HepG2 (cell line): Measurements from ENCODE around the gene RABGGTA. TPM values are rescaled to one million over a fixed set of nuclear protein-coding genes. Genes with fewer than 3 reads are reported as not detected.
A peak's percentile ranks its signal among the peaks of the same experiment; 100 is the strongest.

Experiments
- EEA1 ChIP-seq: sonication (generic); formaldehyde crosslinking; IDR thresholded peaks from 2 replicates; pipeline ENCODE4 v1.5.1; 2020; ENCODE audit warnings: mild to moderate bottlenecking, missing genetic modification reagents, borderline replicate concordance
- EHMT2 ChIP-seq: fragments of 200-600 bp; sonication (generic); IDR thresholded peaks from 2 replicates; pipeline ENCODE4 v1.7.0; 2017; ENCODE audit warnings: antibody characterized with exemption, low read depth, low read length, borderline replicate concordance
- EZH2 ChIP-seq: conservative IDR thresholded peaks from 2 replicates; pipeline ENCODE4 v1.6.1; 2012; ENCODE audit warnings: mild to moderate bottlenecking, low read depth, low read length, moderate library complexity
- IKZF4 ChIP-seq: sonication (generic); formaldehyde crosslinking; IDR thresholded peaks from 2 replicates; pipeline ENCODE4 v1.5.1; 2020; ENCODE audit warnings: borderline replicate concordance, mild to moderate bottlenecking, low read depth, missing genetic modification reagents; ENCODE audit errors: not compliant biosample characterization
- MBD4 ChIP-seq: IDR thresholded peaks from 2 replicates; pipeline ENCODE4 v1.6.1; 2012; ENCODE audit warnings: low read length, inconsistent platforms, borderline replicate concordance
- NFYC ChIP-seq: IDR thresholded peaks from 2 replicates; pipeline ENCODE4 v1.6.1; 2016; ENCODE audit warnings: missing genetic modification reagents, missing compliant biosample characterization
- NR2F2 ChIP-seq: IDR thresholded peaks from 2 replicates; pipeline ENCODE4 v1.6.1; 2012; ENCODE audit warnings: low read depth, inconsistent platforms, borderline replicate concordance
- PCBP1 ChIP-seq: fragments of 200-400 bp; formaldehyde crosslinking; IDR thresholded peaks from 2 replicates; pipeline ENCODE4 v1.6.1; 2017; ENCODE audit warnings: mild to moderate bottlenecking, low read depth, low read length, borderline replicate concordance
- PHF8 ChIP-seq: sonication (generic); formaldehyde crosslinking; IDR thresholded peaks from 2 replicates; pipeline ENCODE4 v1.5.0; 2020; ENCODE audit warnings: missing genetic modification reagents
- POLR2AphosphoS5 ChIP-seq: IDR thresholded peaks from 2 replicates; pipeline ENCODE4 v1.6.1; 2012; ENCODE audit warnings: low read depth, low read length
- RBAK ChIP-seq: sonication (generic); formaldehyde crosslinking; IDR thresholded peaks from 2 replicates; pipeline ENCODE4 v1.5.1; 2020; ENCODE audit warnings: mild to moderate bottlenecking, missing genetic modification reagents
- SCMH1 ChIP-seq: sonication (generic); formaldehyde crosslinking; IDR thresholded peaks from 2 replicates; pipeline ENCODE4 v1.9.0; 2021; ENCODE audit warnings: missing genetic modification reagents, mild to moderate bottlenecking, borderline replicate concordance
- SETDB1 ChIP-seq: sonication (generic); formaldehyde crosslinking; IDR thresholded peaks from 2 replicates; pipeline ENCODE4 v1.5.1; 2020; ENCODE audit warnings: missing genetic modification reagents, mild to moderate bottlenecking, borderline replicate concordance
- XRCC5 ChIP-seq: fragments of 200-400 bp; formaldehyde crosslinking; optimal IDR thresholded peaks from 2 replicates; pipeline ENCODE3; 2017; ENCODE audit warnings: mild to moderate bottlenecking, low read length
- ZBTB42 ChIP-seq: sonication (generic); formaldehyde crosslinking; IDR thresholded peaks from 2 replicates; pipeline ENCODE4 v1.5.0; 2020; ENCODE audit warnings: mild to moderate bottlenecking, missing genetic modification reagents
- ZNF17 ChIP-seq: sonication (generic); formaldehyde crosslinking; IDR thresholded peaks from 2 replicates; pipeline ENCODE4 v1.5.0; 2020; ENCODE audit warnings: mild to moderate bottlenecking, missing genetic modification reagents
- ZNF362 ChIP-seq: sonication (generic); formaldehyde crosslinking; IDR thresholded peaks from 2 replicates; pipeline ENCODE4 v1.4.0; 2020; ENCODE audit warnings: missing genetic modification reagents, mild to moderate bottlenecking, borderline replicate concordance
- ZNF383 ChIP-seq: sonication (generic); formaldehyde crosslinking; IDR thresholded peaks from 2 replicates; pipeline ENCODE4 v1.4.0; 2020; ENCODE audit warnings: missing genetic modification reagents, mild to moderate bottlenecking, borderline replicate concordance
- ZNF768 ChIP-seq: sonication (generic); formaldehyde crosslinking; IDR thresholded peaks from 2 replicates; pipeline ENCODE4 v1.4.0; 2020; ENCODE audit warnings: missing genetic modification reagents
- ZNF790 ChIP-seq: sonication (generic); formaldehyde crosslinking; IDR thresholded peaks from 2 replicates; pipeline ENCODE4 v1.8.0; 2022; ENCODE audit warnings: missing genetic modification reagents, mild to moderate bottlenecking, borderline replicate concordance
- polyA plus RNA-seq, 8 experiments: library from polyadenylated mRNA; depleted of rRNA in 3 of 8; stranded (reverse) in 7 of 8; unstranded in 1 of 8; fragments of >200 nt; fragmentation: Illumina TruSeq in 4 of 8; extraction: Trizol in 4 of 8; gene quantifications; 2 replicates each; pipeline versions ENCODE4 v1.2.1 to v1.2.3, GENCODE V29; 2011 to 2016; ENCODE audit warnings: low read depth in 4 of 8, missing spikeins in 1 of 8, mixed read lengths in 1 of 8; ENCODE audit not compliant: insufficient read depth in 1 of 8
- total RNA-seq, 5 experiments: library from RNA; depleted of rRNA; stranded (reverse); fragments of >200 nt; fragmentation: Illumina TruSeq; extraction: Trizol; gene quantifications; 2 replicates each; pipeline ENCODE4 v1.2.3, GENCODE V29; 2016; ENCODE audit warnings: low read depth in 1 of 5
- TF ChIP-seq, protein P1 (sequence below): sonication (generic); formaldehyde crosslinking; IDR thresholded peaks from 2 replicates; pipeline ENCODE4 v1.4.0; 2020; ENCODE audit warnings: missing genetic modification reagents
- TF ChIP-seq, protein P2 (sequence below): sonication (generic); formaldehyde crosslinking; IDR thresholded peaks from 2 replicates; pipeline ENCODE4 v1.5.0; 2020; ENCODE audit warnings: mild to moderate bottlenecking, missing genetic modification reagents
- TF ChIP-seq, protein P3 (sequence below): sonication (generic); formaldehyde crosslinking; IDR thresholded peaks from 2 replicates; pipeline ENCODE4 v1.5.1; 2020; ENCODE audit warnings: missing genetic modification reagents, mild to moderate bottlenecking, borderline replicate concordance
- TF ChIP-seq, protein P4 (sequence below): sonication (generic); formaldehyde crosslinking; IDR thresholded peaks from 2 replicates; pipeline ENCODE4 v1.4.0; 2020; ENCODE audit warnings: mild to moderate bottlenecking, missing genetic modification reagents

Gene RABGGTA
- total and polyA plus RNA-seq, 2 of the 13 experiments (the other 11 are each of a cell fraction or from before 2014, with no cell fraction given), result 57.9 to 90.8 TPM

DNA sequence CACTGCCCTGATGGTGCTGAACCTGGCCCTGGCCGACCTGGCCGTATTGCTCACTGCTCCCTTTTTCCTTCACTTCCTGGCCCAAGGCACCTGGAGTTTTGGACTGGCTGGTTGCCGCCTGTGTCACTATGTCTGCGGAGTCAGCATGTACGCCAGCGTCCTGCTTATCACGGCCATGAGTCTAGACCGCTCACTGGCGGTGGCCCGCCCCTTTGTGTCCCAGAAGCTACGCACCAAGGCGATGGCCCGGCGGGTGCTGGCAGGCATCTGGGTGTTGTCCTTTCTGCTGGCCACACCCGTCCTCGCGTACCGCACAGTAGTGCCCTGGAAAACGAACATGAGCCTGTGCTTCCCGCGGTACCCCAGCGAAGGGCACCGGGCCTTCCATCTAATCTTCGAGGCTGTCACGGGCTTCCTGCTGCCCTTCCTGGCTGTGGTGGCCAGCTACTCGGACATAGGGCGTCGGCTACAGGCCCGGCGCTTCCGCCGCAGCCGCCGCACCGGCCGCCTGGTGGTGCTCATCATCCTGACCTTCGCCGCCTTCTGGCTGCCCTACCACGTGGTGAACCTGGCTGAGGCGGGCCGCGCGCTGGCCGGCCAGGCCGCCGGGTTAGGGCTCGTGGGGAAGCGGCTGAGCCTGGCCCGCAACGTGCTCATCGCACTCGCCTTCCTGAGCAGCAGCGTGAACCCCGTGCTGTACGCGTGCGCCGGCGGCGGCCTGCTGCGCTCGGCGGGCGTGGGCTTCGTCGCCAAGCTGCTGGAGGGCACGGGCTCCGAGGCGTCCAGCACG lies 44.6 kb upstream of the RABGGTA start (continued):
- no peak for TF ChIP-seq RBAK (CRISPR knock-in tag)
- peak; percentile 77 for TF ChIP-seq PHF8 (CRISPR knock-in tag)
- no peak; the same call in 1 of the 2 replicates for TF ChIP-seq EEA1 (CRISPR knock-in tag)
- TF ChIP-seq NR2F2, result no peak
- TF ChIP-seq MBD4, result no peak
- no peak for TF ChIP-seq EHMT2
- no peak for TF ChIP-seq PCBP1
- peak; percentile 38 for TF ChIP-seq POLR2AphosphoS5
- peak; percentile 53; the same call in 1 of the 2 replicates for TF ChIP-seq ZNF362 (CRISPR knock-in tag)
- no peak; the same call in 1 of the 2 replicates for TF ChIP-seq EZH2
- TF ChIP-seq, protein P1, sequence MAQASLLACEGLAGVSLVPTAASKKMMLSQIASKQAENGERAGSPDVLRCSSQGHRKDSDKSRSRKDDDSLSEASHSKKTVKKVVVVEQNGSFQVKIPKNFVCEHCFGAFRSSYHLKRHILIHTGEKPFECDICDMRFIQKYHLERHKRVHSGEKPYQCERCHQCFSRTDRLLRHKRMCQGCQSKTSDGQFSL (CRISPR knock-in tag), result peak; percentile 82; the same call in 1 of the 2 replicates
- TF ChIP-seq, protein P2, sequence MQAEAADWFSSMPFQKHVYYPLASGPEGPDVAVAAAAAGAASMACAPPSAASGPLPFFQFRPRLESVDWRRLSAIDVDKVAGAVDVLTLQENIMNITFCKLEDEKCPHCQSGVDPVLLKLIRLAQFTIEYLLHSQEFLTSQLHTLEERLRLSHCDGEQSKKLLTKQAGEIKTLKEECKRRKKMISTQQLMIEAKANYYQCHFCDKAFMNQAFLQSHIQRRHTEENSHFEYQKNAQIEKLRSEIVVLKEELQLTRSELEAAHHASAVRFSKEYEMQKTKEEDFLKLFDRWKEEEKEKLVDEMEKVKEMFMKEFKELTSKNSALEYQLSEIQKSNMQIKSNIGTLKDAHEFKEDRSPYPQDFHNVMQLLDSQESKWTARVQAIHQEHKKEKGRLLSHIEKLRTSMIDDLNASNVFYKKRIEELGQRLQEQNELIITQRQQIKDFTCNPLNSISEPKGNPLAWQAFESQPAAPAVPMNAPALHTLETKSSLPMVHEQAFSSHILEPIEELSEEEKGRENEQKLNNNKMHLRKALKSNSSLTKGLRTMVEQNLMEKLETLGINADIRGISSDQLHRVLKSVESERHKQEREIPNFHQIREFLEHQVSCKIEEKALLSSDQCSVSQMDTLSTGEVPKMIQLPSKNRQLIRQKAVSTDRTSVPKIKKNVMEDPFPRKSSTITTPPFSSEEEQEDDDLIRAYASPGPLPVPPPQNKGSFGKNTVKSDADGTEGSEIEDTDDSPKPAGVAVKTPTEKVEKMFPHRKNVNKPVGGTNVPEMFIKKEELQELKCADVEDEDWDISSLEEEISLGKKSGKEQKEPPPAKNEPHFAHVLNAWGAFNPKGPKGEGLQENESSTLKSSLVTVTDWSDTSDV (CRISPR knock-in tag), result peak; percentile 90
- TF ChIP-seq ZNF383 (CRISPR knock-in tag), result 0 out of 2 replicates have a peak, but pooled peaks have one; percentile 77
- TF ChIP-seq NFYC, result peak; percentile 64
- peak; percentile 100 for TF ChIP-seq IKZF4
- TF ChIP-seq, protein P3, sequence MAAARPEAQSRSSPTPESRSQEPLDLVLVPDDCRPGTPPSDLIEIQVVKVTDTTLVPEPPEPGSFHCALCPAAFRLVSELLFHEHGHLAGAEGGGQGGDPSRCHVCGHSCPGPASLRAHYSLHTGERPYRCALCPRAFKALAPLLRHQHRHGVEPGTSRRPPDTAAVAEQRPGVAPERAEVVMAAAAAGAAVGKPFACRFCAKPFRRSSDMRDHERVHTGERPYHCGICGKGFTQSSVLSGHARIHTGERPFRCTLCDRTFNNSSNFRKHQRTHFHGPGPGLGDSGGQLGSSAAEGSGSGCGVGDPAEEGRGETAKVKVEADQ, result peak; percentile 99
- TF ChIP-seq ZBTB42, result peak; percentile 95; the same call in 1 of the 2 replicates
- TF ChIP-seq, protein P4, sequence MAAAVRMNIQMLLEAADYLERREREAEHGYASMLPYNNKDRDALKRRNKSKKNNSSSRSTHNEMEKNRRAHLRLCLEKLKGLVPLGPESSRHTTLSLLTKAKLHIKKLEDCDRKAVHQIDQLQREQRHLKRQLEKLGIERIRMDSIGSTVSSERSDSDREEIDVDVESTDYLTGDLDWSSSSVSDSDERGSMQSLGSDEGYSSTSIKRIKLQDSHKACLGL (CRISPR knock-in tag), result peak; percentile 100
- no peak for TF ChIP-seq SETDB1 (CRISPR knock-in tag)
- TF ChIP-seq ZNF17 (CRISPR knock-in tag), result no peak
- TF ChIP-seq ZNF790, result peak; percentile 98; the same call in 1 of the 2 replicates
- TF ChIP-seq XRCC5, result no peak
- TF ChIP-seq SCMH1 (CRISPR knock-in tag), result no peak
- TF ChIP-seq ZNF768 (CRISPR knock-in tag), result peak; percentile 86; the same call in 1 of the 2 replicates
